ENCODE data around the gene ZNF587.

- TF ChIP-seq REST (IDR thresholded peaks at IDR 0.05; ENCODE audit: insufficient read depth in 1 of 2, low read depth in 2 of 2, low read length in 2 of 2) (no peak), POLR2AphosphoS5 (IDR thresholded peaks at IDR 0.05; ENCODE audit: low read depth, low read length) (no peak)
Observed at GRCh38 chr19:57888107-57888559, 38.5 kb downstream of the ZNF587 start.
